HG02642 (cell line): ENCODE results near the gene KCNJ14.

ENCODE experiments used
- ATAC-seq: cut with Tn5 transposase; IDR thresholded peaks from one replicate; pipeline ENCODE4 v1.9.1; 2021; ENCODE audit warnings: mild to moderate bottlenecking; ENCODE audit not compliant: unreplicated experiment, poor library complexity

The KCNJ14 gene

DNA sequence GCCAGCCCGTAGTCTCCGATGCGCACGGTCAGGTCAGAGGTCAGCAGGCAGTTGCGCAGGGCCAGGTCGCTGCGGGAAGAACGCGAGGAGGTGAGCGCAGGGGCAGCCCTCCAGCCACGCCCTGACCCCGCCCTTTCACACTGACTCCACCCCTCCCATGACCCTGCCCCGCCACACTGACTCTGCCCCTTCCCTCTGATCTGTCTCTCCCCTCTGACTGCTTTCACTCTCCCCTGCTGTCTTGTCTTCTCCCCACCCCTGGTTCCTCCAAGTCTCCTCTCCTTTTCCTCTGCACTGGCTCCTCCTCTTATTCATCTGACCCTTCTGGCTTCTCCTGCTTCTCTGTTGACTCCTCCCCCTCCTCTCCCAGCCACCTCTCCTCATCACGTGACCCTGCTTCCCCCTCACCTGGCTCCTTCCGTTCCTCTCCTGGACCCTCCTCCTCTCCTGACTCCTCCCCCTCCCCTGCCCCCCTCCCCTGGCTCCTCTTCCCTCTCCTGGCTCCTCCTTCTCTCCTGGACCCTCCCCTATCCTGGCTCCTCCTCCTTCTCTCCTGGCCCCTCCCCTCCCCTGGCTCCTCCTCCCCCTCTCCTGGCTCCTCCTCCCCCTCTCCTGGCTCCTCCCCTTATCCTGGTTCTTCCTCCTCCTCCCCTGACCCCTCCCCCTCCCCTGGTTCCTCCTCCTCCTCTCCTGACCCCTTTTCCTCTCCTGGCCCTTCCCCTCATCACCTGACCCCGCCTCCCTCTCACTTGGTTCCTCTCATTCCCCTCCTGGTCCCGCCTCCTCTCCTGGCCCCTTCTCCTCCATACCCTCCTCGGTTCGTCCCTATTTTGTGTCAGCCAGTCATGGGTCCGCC is 46.3 kb downstream of the KCNJ14 start:
- no peak for ATAC-seq

GRCh38 chr19:48502350-48503018 is 47.1 kb downstream of the KCNJ14 start:
- no peak for ATAC-seq

- ATAC-seq = no peak
Measured at GRCh38 chr19:48506138-48506733, 50.9 kb downstream of the KCNJ14 start.

DNA sequence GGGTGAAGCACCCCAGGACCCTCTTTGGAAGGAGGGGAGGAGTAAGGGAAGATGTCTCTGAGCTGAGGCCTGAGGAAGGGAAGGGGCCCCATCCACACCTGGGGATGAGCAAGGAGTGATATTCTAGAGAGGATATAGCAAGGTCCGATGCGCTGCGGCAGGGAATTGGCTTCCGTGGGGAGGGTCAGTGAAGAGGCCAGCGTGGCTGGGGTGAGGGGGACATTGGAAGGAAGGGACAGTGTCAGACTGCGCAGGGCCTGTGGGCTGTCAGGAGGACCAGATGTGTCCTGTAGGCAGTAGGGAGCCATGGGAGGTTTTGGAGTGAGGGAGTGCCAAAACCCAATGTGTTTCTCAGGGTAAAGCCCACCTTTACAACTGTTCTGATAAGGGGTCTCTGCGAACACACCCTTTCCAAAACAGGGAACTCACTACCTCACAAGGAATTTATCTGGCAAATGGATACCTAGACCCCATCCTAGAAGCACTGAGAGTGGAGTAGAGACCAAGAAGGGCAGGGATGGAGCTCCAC is 52.6 kb downstream of the KCNJ14 start:
- ATAC-seq = no peak

GRCh38 chr19:48508729-48509411 is 53.5 kb downstream of the KCNJ14 start:
- no peak for ATAC-seq

DNA sequence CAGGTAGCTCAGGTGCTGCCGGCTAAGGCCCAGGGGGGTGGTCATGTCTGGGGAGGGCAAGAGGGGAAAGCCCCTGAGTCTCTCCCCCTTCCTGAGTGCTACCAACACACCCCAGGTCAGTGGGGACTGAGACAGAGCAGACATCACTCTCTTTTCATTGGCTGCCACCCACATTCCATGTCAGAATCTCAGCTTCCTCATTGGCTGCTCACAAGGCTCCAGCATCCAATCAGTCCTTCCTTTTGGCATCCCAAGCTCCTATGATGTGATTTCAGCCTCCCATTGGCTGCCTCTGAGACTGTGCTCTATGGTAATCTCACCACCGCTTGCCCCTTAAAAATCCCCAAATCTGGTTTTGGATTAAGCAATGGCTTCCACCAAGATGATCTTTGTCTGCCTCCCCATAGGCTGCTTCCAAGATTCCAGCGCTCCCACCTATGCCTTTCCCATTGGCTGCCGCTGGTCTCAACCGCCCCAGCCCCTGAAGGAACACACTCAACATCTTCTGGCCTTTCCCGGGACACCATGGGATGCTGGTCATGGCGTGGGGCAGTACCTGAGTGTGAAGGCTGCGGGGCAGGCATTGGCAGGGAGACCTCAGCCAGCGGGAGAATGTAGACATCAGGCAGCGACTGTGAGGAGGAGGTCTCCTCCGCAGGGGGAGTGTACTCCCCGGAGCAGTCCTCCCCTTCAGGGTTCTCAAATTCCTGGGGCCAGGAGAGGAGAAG is 54.3 kb downstream of the KCNJ14 start:
- no peak for ATAC-seq

GRCh38 chr19:48510421-48511268 is 55.3 kb downstream of the KCNJ14 start:
- ATAC-seq = no peak

- no peak for ATAC-seq
Measured at GRCh38 chr19:48511321-48511731, 56.0 kb downstream of the KCNJ14 start.

DNA sequence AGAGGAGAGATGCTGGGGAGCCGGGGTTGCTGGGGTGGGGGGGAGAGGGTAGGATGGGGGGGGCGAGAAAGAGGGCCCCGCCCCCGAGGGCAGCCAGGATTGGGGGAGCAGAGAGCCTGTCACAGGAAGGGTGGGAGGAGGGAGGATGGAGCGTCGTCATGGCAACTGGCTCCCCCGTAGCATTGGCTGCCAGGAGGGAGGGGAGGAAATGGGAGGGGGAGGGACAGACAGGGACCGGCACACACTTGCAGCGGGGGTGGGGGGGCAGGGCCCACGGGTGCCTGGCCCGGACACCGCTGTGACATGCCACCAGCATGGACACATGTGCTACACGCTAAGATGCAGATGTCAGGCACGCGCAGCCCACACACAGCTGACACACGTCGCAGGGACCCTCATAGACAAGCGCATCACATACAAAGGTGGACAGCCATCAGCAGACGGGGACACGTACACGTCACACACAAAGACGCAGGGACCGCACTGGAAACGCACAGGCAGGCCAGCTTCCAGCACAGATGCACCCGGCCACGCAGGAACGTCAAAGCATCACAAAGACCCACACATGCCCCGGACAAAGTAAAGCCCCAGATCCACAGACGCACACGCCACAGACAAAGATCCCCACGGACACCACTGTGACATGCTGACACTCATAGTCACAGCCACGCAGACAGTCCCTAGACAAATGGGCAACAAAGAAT is 56.6 kb downstream of the KCNJ14 start, which contains the start of gene LMTK3:
Gene LMTK3, minus strand, starts transcription at position 36 of the 704 bp plus-strand sequence. CDS start 259 bp downstream, outside the sequence.
- no peak for ATAC-seq

DNA sequence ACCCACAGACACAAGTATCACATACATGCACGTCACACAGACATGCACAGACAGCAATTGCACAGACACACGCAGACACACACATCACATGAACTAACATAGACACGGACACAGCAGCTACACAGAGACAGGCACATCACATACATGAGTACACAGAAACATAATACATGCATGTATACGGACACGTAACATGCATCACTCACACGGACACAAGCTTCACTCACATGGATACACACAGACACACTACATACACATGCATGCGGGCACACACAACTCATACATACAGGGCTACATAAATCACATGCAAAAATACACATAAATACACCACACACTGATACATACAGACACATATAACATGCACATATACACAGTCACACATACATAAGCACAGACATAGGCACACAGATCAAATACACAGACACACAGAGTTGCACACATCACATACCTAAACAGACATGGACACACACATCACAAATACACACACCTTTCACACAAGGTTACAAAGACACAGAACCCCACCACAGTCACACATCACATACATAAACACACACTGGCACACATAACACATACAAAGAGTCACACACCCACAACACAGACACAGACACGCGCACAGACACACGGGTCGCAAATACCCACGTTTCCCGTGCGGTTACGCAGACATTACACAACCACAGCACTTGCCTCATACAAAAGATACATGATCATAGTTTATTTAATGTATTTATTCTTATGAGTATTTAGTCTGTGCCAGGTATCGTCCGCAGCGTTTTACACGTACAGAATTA is 57.3 kb downstream of the KCNJ14 start:
- no peak for ATAC-seq

GRCh38 chr19:48513289-48514122 is 58.1 kb downstream of the KCNJ14 start:
- ATAC-seq = peak; percentile 58

DNA sequence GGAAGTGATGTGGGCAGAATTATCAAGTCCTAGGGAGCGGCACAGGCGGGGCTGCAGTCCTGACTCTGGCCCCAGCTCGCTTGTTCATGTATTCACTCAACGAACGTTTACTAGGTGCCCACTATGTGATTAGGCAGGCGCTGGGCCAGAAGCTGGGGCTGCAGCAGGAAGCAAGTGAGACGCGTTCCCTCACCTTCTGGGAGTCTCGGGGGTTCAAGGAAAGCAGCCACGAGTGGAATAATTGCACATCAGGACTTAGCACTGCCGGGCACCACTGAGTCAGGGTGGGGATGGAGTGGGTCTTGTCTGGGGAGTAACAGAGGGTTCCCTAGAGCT is 58.7 kb downstream of the KCNJ14 start:
- no peak for ATAC-seq

DNA sequence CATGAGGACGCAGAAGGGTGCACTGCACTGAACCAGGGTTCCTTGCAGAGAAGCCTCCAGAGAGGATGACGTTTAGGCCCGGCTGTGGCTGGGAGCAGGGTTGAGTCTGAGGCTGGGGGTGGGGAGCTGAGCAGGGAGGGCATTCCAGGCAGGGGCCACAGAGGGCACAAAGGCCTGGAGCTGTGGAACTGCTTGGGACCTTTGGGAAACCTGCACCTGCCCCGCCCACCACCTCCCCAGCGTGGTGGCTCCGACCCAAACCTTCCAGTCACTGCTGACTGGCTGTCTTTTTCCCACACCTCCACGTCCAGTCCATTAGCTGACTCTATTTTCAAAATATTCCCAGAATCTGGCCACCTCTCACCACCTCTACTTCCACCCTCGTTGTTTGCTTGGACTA is 61.2 kb downstream of the KCNJ14 start:
- ATAC-seq = no peak
